Testis (tissue), 3 donors: ENCODE measurements around the gene PXDN. TPM values are rescaled to one million over a fixed set of nuclear protein-coding genes. Genes with fewer than 3 reads are reported as not detected.

Source experiments
- DNase-seq: peaks from one replicate; pipeline ENCODE4 v3.0.0-alpha.2; 2019
- H3K27ac ChIP-seq, 2 donors: fragments of 200-600 bp; sonication (generic); one replicate each; pipeline ENCODE4 v1.5.1; 2019
- H3K27me3 ChIP-seq: fragments of 200-600 bp; sonication (generic); one replicate; pipeline ENCODE4 v1.5.1; 2019
- H3K36me3 ChIP-seq: fragments of 200-600 bp; sonication (generic); one replicate; pipeline ENCODE4 v1.5.1; 2017; ENCODE audit warnings: low read depth; ENCODE audit errors: missing control alignments
- H3K4me1 ChIP-seq: fragments of 200-600 bp; sonication (generic); one replicate; pipeline ENCODE4 v1.5.1; 2019
- H3K4me3 ChIP-seq, 2 donors: fragments of 200-600 bp; sonication (generic); one replicate each; pipeline ENCODE4 v1.5.1; 2017 to 2019
- H3K9me3 ChIP-seq: fragments of 200-600 bp; sonication (generic); one replicate; pipeline ENCODE4 v1.5.1; 2017
- POLR2A ChIP-seq: fragments of 450-650 bp; IDR thresholded peaks from one replicate; pipeline ENCODE4 v1.6.1; 2017; ENCODE audit warnings: antibody characterized with exemption, mild to moderate bottlenecking, moderate library complexity
- WGBS, 2 donors: methylation state at CpG; one replicate each; pipeline ENCODE4 v1.1.5; 2018; 5-methylcytosine and 5-hydroxymethylcytosine counted together
- intact Hi-C: fragments of 100-400 bp; cut with DNase I; formaldehyde crosslinking; loops from one replicate; pipeline ENCODE4 v1.15.1; 2023; ENCODE audit warnings: low total_unique reads
- polyA plus RNA-seq: library from polyadenylated mRNA; stranded (reverse); fragments of 350-450 nt; fragmentation: Illumina TruSeq; extraction: RNeasy Lipid Tissue Mini Kit (QIAGEN cat#74804); gene quantifications from one replicate; pipeline ENCODE4 v1.2.3, GENCODE V29; 2014; ENCODE audit warnings: low read depth, low replicate concordance; ENCODE audit not compliant: insufficient read depth
- total RNA-seq, 2 donors: library from RNA; depleted of rRNA; stranded (reverse); fragments of >200 nt; gene quantifications; one replicate each; pipeline ENCODE4 v1.2.3, GENCODE V29; 2016
- TF ChIP-seq, protein P1 (sequence below), 3 experiments: fragments of 450-650 bp in 2 of 3; fragments of 200-600 bp in 1 of 3; sonication (generic) in 1 of 3; IDR thresholded peaks; one replicate each; pipeline ENCODE4 v1.5.1; 2016 to 2019; ENCODE audit warnings: antibody characterized with exemption in 3 of 3, mild to moderate bottlenecking in 2 of 3, moderate library complexity in 1 of 3

The PXDN gene
- total and polyA plus RNA-seq, 3 donors from 2014 or later = 26.7 to 41.8 (median 33.8) TPM

GRCh38 chr2:1748176-1748740, 3.9 kb upstream of the PXDN start:
- DNase-seq = no peak
- Histone ChIP-seq H3K36me3 (no peaks in the 10 kb centered on the region), H3K4me3 (no peak overlapping the region), H3K27ac (no peak overlapping the region), H3K27me3 (no peaks in the 10 kb centered on the region), H3K9me3 (no peaks in the 10 kb centered on the region), H3K4me1 (no peaks in the 10 kb centered on the region)
- TF ChIP-seq POLR2A = no peak
- TF ChIP-seq, protein P1, sequence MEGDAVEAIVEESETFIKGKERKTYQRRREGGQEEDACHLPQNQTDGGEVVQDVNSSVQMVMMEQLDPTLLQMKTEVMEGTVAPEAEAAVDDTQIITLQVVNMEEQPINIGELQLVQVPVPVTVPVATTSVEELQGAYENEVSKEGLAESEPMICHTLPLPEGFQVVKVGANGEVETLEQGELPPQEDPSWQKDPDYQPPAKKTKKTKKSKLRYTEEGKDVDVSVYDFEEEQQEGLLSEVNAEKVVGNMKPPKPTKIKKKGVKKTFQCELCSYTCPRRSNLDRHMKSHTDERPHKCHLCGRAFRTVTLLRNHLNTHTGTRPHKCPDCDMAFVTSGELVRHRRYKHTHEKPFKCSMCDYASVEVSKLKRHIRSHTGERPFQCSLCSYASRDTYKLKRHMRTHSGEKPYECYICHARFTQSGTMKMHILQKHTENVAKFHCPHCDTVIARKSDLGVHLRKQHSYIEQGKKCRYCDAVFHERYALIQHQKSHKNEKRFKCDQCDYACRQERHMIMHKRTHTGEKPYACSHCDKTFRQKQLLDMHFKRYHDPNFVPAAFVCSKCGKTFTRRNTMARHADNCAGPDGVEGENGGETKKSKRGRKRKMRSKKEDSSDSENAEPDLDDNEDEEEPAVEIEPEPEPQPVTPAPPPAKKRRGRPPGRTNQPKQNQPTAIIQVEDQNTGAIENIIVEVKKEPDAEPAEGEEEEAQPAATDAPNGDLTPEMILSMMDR (IDR thresholded peaks at IDR 0.05) = no peak
- 61 to 81% methylated on average over 5 to 6 of the region's 6 CpGs for WGBS, 2 donors
- intact Hi-C loops = no loop called here

- Histone ChIP-seq H3K4me3 (no peak overlapping the region), H3K4me1 (no peaks in the 10 kb centered on the region), H3K9me3 (no peaks in the 10 kb centered on the region), H3K27ac (no peak overlapping the region), H3K36me3 (no peaks in the 10 kb centered on the region), H3K27me3 (no peaks in the 10 kb centered on the region)
- DNase-seq = peak; percentile 8
- 91 to 92% methylated on average over 26 of the region's 26 CpGs for WGBS, 2 donors
- TF ChIP-seq, protein P1 (IDR thresholded peaks at IDR 0.05) = no peak
- TF ChIP-seq POLR2A = no peak
- intact Hi-C loops = no loop called here
These were observed 3.0 kb upstream of the PXDN start for GRCh38 chr2:1747065-1747941.

DNA sequence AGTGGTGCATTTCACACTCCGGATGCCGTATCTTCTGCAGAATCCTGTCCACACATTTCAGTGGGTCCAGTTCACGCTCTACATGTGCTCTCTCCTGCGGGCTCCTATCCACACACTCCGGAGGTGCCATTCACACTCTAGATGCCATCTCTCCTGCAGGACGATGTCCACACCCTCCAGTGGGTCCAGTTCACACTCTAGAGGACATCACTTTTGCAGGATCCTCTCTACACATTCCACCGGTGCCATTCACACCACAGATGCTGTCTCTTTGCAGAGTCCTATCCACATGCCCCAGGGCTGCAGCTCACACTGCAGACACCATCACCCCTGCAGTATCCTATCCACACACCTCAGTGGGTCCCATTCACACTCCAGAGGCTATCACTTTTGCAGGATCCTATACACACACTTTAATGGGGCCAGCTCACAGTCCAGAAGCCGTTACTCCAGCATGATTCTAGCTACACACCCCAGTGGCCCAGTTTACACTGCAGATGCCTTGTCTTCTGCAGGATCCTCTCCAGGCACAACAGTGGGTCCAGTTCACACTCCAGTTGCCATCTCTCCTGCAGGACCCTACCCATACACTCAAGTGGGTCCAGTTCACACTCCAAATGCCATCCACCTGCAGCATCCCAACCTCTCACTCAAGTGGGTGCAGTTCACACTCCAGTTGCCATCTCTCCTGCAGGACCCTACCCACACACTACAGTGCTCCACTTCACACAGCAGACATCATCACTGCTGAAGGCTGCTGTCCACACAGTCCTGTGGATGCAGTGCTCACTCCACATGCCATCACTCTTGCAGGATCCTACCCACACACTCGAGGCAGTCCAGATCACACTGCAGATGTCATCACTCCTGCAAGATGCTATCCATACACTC, 2.1 kb upstream of the PXDN start:
- no peak for TF ChIP-seq POLR2A
- TF ChIP-seq, protein P1 (IDR thresholded peaks at IDR 0.05) = no peak
- peak; percentile 8 for DNase-seq

DNA sequence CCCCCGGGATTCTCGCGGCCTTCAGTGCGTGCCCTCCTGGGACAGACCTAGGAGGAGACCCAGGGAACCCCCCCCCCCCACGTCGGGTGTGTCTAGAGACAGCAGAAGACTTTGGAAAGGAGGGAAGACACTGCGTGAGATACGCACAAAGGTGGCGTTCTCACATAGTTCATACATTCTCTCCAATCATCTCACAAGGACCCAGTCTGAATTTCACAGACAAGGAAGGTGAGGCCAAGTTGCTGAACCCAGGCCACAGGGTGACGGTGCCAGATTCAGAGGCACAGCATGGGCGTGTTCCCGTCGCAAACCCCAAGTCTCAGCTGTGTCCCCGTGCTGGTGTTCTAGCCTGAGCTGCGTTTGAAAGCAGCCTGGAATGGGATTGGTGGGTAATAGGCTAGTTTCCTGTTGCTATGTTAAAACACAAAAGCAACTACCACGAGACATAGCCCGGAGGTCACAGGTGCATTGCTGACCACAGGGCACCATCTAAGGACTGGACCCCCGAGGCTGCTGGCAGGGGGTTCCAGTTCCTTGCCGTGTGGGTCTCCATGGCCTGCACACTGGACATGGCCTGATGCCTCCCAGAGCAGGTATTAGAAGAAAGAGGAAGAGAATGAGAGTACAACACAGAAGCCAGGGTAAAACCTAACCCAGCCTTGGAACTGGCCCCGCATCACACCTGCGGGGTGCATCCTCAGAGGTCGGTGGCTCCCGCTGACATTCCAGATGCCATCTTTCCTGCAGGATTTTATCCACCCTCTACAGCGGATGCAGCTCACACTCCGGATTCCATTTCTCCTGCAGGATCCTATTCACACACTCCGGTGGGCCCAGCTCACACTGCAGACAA, 1.1 kb upstream of the PXDN start:
- Histone ChIP-seq H3K4me3 (peak overlapping the region; percentile 66 to 69), H3K9me3 (no peaks in the 10 kb centered on the region), H3K4me1 (no peaks in the 10 kb centered on the region), H3K36me3 (no peaks in the 10 kb centered on the region), H3K27me3 (no peaks in the 10 kb centered on the region), H3K27ac (no peak overlapping the region)
- no peak for TF ChIP-seq POLR2A
- TF ChIP-seq, protein P1 (IDR thresholded peaks at IDR 0.05) = no peak
- intact Hi-C loops = no loop called here
- DNase-seq = peak; percentile 12
- WGBS, 2 donors = 51% methylated on average over 17 to 26 of the region's 26 CpGs

More for the DNA sequence above, 2.1 kb upstream of the PXDN start:
- Histone ChIP-seq H3K9me3 (no peaks in the 10 kb centered on the region), H3K4me1 (no peaks in the 10 kb centered on the region), H3K27me3 (no peaks in the 10 kb centered on the region), H3K4me3 (no peak overlapping the region), H3K27ac (no peak overlapping the region), H3K36me3 (no peaks in the 10 kb centered on the region)
- intact Hi-C loops = no loop called here
- WGBS, 2 donors = 86 to 90% methylated on average over 9 of the region's 9 CpGs
